GM18502 (cell line): Measurements from ENCODE around the gene TRDN.
A peak's percentile ranks its signal among the peaks of the same experiment; 100 is the strongest.
"Not testable (repeated sequence)": the region's sequence is repeated elsewhere in the genome, so short reads cannot be mapped to it uniquely, and the experiment has no call there.

Experiments
- ATAC-seq: cut with Tn5 transposase; IDR thresholded peaks from one replicate; pipeline ENCODE4 v1.9.1; 2021; ENCODE audit warnings: mild to moderate bottlenecking; ENCODE audit not compliant: unreplicated experiment, poor library complexity

TRDN gene

GRCh38 chr6:123635567-123635966, 1.2 kb downstream of the TRDN start:
- ATAC-seq, result no peak

- ATAC-seq, result no peak
These were observed 1.6 kb downstream of the TRDN start for GRCh38 chr6:123635144-123635543.

- ATAC-seq, result no peak
These were observed 4.1 kb downstream of the TRDN start for GRCh38 chr6:123632641-123633040.

- ATAC-seq, result no peak
These were observed 7.3 kb downstream of the TRDN start for GRCh38 chr6:123629258-123629941.

GRCh38 chr6:123625696-123626095, 11.1 kb downstream of the TRDN start:
- ATAC-seq, result no peak

GRCh38 chr6:123622780-123623179, 14.0 kb downstream of the TRDN start:
- ATAC-seq, result no peak

GRCh38 chr6:123619156-123619555, 17.6 kb downstream of the TRDN start:
- no peak for ATAC-seq

GRCh38 chr6:123616942-123617341, 19.8 kb downstream of the TRDN start:
- ATAC-seq, result no peak

- no peak for ATAC-seq
These were observed 20.7 kb downstream of the TRDN start for GRCh38 chr6:123616016-123616415.

GRCh38 chr6:123610779-123611178, 26.0 kb downstream of the TRDN start:
- no peak for ATAC-seq

GRCh38 chr6:123604067-123604466, 32.7 kb downstream of the TRDN start:
- no peak for ATAC-seq

GRCh38 chr6:123598011-123598410, 38.7 kb downstream of the TRDN start:
- ATAC-seq, result peak; percentile 64

GRCh38 chr6:123594776-123595175, 42.0 kb downstream of the TRDN start:
- no peak for ATAC-seq

- ATAC-seq, result no peak
These were observed 44.3 kb downstream of the TRDN start for GRCh38 chr6:123592426-123592825.

- no peak for ATAC-seq
These were observed 46.8 kb downstream of the TRDN start for GRCh38 chr6:123589973-123590372.

- no peak for ATAC-seq
These were observed 47.4 kb downstream of the TRDN start for GRCh38 chr6:123589317-123589716.

- no peak for ATAC-seq
These were observed 48.2 kb downstream of the TRDN start for GRCh38 chr6:123588546-123588895.

GRCh38 chr6:123587838-123588545, 48.8 kb downstream of the TRDN start:
- ATAC-seq, result no peak

- not testable (repeated sequence) for ATAC-seq
These were observed 49.3 kb downstream of the TRDN start for GRCh38 chr6:123587407-123587806.

- ATAC-seq, result no peak
These were observed 56.4 kb downstream of the TRDN start for GRCh38 chr6:123580331-123580730.

- ATAC-seq, result no peak
These were observed 61.6 kb downstream of the TRDN start for GRCh38 chr6:123575188-123575587.
